HG02852 (cell line): ENCODE results near the gene HBM.
"Not testable (repeated sequence)": the region's sequence is repeated elsewhere in the genome, so short reads cannot be mapped to it uniquely, and the experiment has no call there.

Source experiments
- ATAC-seq: cut with Tn5 transposase; IDR thresholded peaks from one replicate; pipeline ENCODE4 v1.9.1; 2021; ENCODE audit warnings: mild to moderate bottlenecking, moderate library complexity; ENCODE audit not compliant: unreplicated experiment

The HBM gene

DNA sequence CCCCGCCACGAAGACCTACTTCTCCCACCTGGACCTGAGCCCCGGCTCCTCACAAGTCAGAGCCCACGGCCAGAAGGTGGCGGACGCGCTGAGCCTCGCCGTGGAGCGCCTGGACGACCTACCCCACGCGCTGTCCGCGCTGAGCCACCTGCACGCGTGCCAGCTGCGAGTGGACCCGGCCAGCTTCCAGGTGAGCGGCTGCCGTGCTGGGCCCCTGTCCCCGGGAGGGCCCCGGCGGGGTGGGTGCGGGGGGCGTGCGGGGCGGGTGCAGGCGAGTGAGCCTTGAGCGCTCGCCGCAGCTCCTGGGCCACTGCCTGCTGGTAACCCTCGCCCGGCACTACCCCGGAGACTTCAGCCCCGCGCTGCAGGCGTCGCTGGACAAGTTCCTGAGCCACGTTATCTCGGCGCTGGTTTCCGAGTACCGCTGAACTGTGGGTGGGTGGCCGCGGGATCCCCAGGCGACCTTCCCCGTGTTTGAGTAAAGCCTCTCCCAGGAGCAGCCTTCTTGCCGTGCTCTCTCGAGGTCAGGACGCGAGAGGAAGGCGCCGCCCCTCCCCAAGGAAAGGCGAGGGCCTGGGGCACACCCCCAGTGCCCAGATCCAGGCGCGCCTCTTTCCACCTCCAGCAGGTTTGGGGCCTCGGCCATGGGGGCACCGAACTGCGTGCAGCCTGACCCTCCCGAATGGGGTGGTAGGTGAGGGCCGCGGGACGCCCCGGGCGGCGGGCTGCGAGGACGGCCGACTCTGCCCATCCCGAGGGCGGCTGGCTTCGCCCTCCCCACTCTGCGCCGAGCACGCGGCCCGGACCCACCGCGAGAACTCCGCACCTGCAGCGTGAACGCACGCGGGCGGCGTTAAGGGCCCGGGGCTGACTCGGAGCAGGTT lies 15.1 kb downstream of the HBM start:
- ATAC-seq: no peak

DNA sequence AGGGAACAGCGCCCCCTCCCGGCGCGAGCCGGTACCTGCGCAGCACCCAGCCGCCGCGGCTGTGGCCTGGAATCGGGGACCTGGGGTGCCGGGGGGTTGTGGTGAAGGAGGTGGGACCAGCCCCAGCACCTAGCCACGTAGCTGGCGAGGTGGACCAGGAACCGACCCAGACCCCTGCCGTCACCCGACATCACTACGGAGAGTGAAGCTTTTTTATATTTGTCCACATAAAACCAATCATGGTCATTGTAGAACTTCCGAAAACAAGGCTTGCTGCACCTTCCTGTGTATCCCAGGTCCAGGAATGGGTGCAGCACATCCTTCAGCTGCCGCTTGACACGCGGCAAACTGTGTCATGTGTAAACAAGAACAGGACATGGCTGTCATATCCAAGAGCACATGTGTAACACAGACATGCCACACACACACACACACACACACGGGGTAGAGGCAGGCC lies 15.8 kb downstream of the HBM start:
- no peak for ATAC-seq

GRCh38 chr16:183005-183404 lies 17.2 kb downstream of the HBM start:
- ATAC-seq: no peak

- no peak for ATAC-seq
These were observed 19.4 kb downstream of the HBM start for GRCh38 chr16:185213-185612.

- ATAC-seq: no peak
These were observed 19.9 kb downstream of the HBM start for GRCh38 chr16:185691-186090.

DNA sequence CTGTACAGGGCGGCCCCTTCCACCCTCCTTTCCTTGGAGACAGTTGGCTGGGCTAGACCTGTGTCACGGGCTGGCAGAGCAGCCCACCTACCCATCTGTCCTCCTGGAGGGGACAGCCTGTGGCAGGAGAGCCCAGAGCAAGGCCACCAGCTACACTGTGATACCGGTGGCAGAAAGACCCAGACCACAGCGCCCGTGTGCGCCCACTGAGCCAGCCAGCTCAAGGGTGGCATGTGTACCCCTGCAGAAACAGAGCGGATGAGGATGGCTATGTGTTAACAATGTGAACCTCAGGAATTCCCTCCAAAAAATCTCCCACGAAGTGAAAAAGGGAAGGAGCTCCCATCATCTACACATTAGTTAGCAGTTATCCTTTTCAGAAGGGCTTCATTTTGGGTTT lies 21.6 kb downstream of the HBM start:
- no peak for ATAC-seq

DNA sequence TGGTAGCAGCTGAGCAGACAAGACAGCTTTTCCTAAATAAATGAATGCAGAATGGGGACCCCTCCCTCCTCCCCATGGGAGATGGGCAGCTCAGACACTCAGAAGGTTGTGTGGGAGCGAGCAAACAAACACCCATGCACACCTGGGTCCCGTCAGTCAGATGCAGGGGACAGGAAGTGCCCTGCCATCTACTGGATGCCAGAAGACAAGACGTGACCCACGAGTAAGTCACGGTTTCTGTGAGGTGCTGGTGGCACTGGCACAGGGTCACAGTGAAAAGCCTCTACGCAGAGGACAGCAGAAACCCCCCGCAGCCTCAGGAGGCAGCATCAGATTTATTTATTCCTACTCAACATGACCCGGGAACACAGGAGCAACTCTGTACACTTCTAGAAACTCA lies 22.9 kb downstream of the HBM start:
- ATAC-seq: no peak

GRCh38 chr16:189604-190186 lies 23.9 kb downstream of the HBM start:
- ATAC-seq: no peak

GRCh38 chr16:191831-192230 lies 26.1 kb downstream of the HBM start:
- ATAC-seq: no peak

DNA sequence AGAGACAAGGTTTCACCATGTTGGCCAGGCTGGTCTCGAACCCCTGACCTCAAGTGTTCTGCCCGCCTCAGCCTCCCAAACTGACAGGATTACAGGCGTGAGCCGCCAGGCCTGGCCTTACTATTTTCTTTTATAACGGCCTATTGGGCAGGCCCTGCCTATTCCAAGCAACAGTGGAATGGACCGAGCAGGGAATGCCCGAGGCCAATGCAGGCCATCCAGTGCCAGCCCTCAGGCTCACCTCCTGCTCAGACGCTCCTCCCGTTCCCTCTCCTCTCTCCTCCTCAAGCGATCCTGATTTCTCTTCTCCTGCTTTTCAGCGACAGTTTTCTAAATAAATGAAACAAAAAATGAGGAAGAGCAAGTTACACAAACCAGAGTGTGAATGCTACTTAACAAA lies 26.9 kb downstream of the HBM start:
- no peak for ATAC-seq

- no peak for ATAC-seq
These were observed 27.7 kb downstream of the HBM start for GRCh38 chr16:193441-193840.

GRCh38 chr16:194516-194915 lies 28.7 kb downstream of the HBM start:
- no peak for ATAC-seq

GRCh38 chr16:200388-200787 lies 34.6 kb downstream of the HBM start:
- ATAC-seq: no peak

GRCh38 chr16:203246-203645 lies 37.5 kb downstream of the HBM start:
- ATAC-seq: no peak

DNA sequence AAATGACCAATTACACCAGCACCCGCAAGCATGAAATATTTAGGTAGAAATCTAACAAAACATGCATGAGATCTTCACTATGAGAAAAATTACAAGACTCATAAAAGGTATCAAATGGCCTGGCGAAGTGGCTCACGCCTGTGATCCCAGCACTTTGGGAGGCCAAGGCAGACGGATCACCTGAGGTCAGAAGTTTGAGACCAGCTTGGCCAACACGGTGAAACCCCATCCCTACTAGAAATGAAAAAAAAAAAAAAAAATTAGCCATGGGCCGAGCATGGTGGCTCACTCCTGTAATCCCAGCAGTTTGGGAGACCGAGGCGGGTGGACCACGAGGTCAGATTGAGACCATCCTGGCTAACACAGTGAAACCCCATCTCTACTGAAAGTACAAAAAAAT lies 38.3 kb downstream of the HBM start:
- ATAC-seq: not testable (repeated sequence)

- not testable (repeated sequence) for ATAC-seq
These were observed 43.6 kb downstream of the HBM start for GRCh38 chr16:209359-209758.

- ATAC-seq: not testable (repeated sequence)
These were observed 45.9 kb downstream of the HBM start for GRCh38 chr16:211631-212180.

GRCh38 chr16:212999-213398 lies 47.2 kb downstream of the HBM start:
- ATAC-seq: no peak
